Epithelial cell of umbilical artery (primary cell): Measurements from ENCODE around the gene SLC27A5. TPM values are rescaled to one million over a fixed set of nuclear protein-coding genes. Genes with fewer than 3 reads are reported as not detected.

Source experiments
- total RNA-seq: library from RNA; depleted of rRNA; stranded (reverse); fragments of >200 nt; gene quantifications from 2 replicates; pipeline ENCODE4 v1.2.3, GENCODE V29; 2014

Gene SLC27A5, protein sequence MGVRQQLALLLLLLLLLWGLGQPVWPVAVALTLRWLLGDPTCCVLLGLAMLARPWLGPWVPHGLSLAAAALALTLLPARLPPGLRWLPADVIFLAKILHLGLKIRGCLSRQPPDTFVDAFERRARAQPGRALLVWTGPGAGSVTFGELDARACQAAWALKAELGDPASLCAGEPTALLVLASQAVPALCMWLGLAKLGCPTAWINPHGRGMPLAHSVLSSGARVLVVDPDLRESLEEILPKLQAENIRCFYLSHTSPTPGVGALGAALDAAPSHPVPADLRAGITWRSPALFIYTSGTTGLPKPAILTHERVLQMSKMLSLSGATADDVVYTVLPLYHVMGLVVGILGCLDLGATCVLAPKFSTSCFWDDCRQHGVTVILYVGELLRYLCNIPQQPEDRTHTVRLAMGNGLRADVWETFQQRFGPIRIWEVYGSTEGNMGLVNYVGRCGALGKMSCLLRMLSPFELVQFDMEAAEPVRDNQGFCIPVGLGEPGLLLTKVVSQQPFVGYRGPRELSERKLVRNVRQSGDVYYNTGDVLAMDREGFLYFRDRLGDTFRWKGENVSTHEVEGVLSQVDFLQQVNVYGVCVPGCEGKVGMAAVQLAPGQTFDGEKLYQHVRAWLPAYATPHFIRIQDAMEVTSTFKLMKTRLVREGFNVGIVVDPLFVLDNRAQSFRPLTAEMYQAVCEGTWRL
- total RNA-seq = 5.3 and 5.5 TPM in 2 replicates

DNA sequence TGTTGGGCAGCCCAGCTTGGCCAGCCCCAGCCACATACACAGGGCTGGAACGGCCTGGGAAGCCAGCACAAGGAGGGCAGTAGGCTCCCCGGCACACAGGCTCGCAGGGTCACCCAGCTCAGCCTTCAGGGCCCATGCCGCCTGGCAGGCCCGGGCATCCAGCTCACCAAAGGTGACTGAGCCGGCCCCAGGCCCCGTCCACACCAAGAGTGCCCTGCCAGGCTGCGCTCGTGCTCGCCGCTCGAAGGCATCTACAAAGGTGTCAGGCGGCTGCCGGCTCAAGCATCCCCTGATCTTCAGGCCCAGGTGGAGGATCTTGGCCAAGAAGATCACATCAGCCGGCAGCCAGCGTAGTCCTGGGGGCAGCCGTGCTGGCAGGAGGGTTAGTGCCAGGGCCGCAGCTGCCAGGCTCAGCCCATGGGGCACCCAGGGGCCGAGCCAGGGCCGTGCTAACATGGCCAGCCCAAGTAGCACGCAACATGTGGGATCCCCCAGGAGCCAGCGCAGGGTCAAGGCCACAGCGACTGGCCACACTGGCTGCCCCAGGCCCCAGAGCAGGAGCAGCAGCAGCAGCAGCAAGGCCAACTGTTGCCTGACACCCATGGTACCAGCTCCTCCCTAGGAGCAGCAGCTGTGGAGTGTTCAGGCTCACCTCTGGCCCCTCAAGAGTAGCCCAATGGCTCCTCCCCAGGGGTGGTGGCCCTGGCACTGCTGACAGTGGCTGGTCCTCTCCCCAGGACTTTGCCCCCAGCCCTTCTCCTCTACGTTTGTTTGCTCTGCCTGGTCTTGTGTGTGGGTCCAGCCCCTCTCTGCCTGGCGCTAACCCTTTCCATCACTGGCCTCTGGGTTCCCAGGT is at the start of gene SLC27A5:
TSS of gene SLC27A5 (minus strand) at position 640 of the 856 bp plus-strand sequence. CDS start at position 603, 37 bp downstream.

DNA sequence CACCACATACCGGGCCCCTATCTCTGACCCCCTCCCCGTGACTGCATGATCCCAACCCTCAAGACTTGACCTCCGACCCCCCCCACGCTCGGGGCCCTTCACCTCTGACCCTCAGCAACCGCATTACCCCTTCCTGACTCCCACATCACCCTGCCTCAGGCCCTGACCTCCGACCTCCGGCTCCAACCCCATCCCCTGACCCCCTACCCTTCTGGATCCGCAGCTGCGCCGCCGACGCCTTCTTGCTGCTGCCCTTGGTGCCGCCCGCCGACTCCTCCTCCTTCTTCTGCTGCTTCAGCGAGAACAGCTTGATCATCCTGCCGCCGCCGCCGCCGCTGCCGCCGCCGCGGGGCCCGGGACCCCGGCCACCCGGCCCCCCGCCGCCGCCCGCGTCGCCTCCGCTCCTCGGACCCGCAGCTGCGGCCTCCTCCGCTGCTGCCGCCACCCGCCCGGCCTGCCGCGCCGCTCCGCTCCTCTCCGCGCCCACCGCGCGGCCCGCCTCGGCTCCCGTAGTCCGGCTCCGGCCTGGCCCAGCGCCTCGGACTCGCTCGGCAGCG is 46.4 kb upstream of the SLC27A5 start, which contains the start of gene UBE2M:
TSS of gene UBE2M (minus strand) at position 546 of the 557 bp plus-strand sequence. CDS start at position 316, 230 bp downstream.

DNA sequence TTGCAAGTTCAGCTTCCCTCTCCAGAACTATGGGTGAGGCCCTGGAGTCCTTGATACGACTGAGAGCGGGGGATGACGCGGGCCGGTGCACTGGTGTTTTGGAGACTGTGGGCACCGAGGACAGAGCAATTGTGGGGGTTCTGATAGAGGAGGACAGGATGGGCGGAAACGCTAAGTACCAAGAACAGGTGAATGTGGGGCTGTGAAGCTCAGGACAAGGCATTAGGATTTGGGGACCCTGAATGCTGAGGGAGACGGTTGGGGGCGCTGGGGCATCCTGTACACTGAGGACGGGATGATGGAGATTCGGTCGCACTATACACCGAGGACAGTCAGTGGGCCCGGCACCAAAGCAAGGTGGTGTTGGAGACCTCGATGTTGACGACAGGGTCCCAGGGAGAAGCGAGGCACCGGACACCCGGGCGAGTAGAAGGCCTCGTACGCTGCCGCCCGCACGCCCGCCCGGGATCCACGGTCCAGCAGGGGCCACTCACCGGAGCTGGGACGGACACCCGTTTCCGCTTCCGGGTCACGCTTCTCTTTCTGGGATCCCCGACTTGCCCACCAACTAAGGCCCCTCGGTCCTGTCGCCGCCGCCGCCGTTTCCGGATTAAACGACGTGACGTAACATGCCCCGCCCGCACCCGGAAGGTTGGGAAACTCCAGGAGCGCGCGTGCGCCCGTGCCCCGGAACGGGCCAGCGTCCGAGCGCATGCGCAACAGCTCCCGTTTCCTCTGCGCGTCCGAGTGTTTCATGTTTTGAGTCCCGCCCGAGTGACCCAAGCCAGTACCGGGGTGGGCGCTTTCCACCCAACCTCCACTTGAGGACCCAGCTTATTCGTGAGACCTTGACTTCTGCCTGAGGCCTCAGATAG is 42.9 kb upstream of the SLC27A5 start, which contains the start of gene CHMP2A:
TSS of gene CHMP2A (minus strand) at position 612 of the 875 bp plus-strand sequence. CDS start 893 bp downstream, outside the sequence.

DNA sequence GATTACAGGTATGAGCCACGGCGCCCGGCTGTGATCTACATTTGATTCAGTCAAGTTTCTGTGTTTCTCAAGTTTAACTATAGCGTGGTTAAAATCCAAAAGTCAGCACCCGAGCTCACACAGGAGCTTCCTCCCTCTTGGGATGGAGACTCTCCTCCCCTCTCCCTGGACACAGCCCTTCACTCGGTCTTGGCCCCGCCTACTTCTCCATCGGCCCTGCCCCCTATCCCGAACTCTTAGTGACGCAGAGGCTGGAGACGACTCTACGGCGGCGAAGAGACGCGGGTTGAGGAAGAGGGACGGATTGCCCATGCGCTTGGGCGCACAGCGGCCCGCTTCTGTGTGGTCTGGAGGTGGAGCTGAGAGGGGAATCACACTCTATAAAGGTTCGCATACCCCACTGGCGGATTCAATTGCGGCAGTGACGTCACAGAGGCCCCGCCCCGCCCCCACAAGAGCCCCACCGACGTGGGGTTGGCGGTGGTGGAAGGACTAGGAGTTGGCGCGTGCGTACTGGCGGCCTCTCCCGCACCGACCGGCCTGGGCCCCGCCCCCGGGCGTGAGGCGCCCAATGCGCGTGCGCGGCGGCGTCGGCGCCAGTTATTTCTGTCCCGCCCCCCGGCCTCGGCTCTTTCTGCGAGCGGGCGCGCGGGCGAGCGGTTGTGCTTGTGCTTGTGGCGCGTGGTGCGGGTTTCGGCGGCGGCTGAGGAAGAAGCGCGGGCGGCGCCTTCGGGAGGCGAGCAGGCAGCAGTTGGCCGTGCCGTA is 32.2 kb upstream of the SLC27A5 start, which contains the start of gene TRIM28:
TSS of gene TRIM28 (plus strand) at position 239 of the 765 bp plus-strand sequence. CDS start 694 bp downstream, outside the sequence.

GRCh38 chr19:58519355-58520256 is 7.8 kb upstream of the SLC27A5 start, which contains the start of gene ZBTB45:
ZBTB45 (minus strand) TSS chr19:58519810; CDS start chr19:58517673, 2,137 bp downstream.

DNA sequence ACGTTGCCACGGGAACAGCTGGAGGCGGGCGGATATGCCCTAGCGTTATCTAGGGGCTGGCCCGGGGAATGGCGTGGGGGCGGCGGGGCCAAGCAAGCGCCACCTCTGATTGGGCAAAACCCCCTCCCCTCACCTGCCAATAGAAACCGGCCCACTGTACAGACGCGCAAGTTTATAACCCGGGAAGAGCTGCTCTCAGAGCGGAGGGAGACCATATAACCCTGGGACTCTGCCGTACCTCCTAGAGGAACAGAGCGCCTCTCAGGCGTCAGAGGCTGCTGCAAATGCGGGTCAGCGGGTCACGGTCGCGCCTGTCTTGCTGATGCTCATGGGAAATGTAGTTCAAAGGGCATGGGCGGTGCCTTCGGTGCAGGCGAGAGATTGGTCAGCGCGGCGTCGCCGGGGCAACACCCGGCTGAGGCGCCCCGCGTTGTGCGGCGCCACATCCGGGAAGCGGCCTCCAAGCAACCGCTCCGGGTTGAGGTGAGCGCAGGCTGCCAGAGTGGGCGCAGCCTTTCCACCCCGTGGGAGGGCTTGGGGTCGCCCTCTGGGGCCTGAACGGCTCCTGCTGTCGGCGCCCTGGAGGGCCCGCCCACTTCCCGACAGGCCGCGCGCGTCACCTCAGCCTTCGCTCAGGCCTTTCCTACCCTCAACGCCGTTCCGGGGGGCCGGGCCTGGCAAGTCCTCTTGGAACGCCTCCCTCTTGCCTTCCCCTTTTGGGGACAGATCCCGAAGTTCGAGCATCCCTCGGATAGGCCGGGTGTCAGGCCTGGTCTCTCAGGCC is 35.9 kb downstream of the SLC27A5 start, which contains the start of gene ZNF446:
TSS of gene ZNF446 (plus strand) at position 639 of the 784 bp plus-strand sequence. CDS start 867 bp downstream, outside the sequence.

GRCh38 chr19:58466760-58467589 is 44.8 kb downstream of the SLC27A5 start, which contains the start of gene ZNF324:
ZNF324 (plus strand) TSS chr19:58467080; CDS start chr19:58469186, 2,106 bp downstream.

GRCh38 chr19:58451358-58452101 is 60.3 kb downstream of the SLC27A5 start, which contains the start of gene ZNF324B:
ZNF324B (plus strand) TSS chr19:58451622; CDS start chr19:58453702, 2,080 bp downstream.

Other genes starting within 250 kb of the SLC27A5 start
- 3.3 and 3.6 TPM in 2 replicates for gene ZNF8, start 233.0 kb downstream of the SLC27A5 start, total RNA-seq
- 21.4 and 31.2 TPM in 2 replicates for gene ERVK3-1, start 206.6 kb downstream of the SLC27A5 start, total RNA-seq
- 2.1 and 2.3 TPM in 2 replicates for gene ZSCAN22, start 185.0 kb downstream of the SLC27A5 start, total RNA-seq
- 3.6 and 6.2 TPM in 2 replicates for gene A1BG, start 158.5 kb downstream of the SLC27A5 start, total RNA-seq
- gene ZNF497, start 149.2 kb downstream of the SLC27A5 start, total RNA-seq = 0.65 and 1.4 TPM in 2 replicates
- 1.2 and 2.9 TPM in 2 replicates for gene ZNF837, start 131.0 kb downstream of the SLC27A5 start, total RNA-seq
- 1,884 and 2,690 TPM in 2 replicates for gene RPS5, start 124.7 kb downstream of the SLC27A5 start, total RNA-seq
- not detected in 2 replicates for gene RNF225, start 116.3 kb downstream of the SLC27A5 start, total RNA-seq
- gene ZNF584, start 103.3 kb downstream of the SLC27A5 start, total RNA-seq = 10.8 and 15.3 TPM in 2 replicates
- 5.5 and 7.8 TPM in 2 replicates for gene ZNF132, start 71.8 kb downstream of the SLC27A5 start, total RNA-seq
- gene ZNF324B, start 60.4 kb downstream of the SLC27A5 start, total RNA-seq = 6.8 and 9.4 TPM in 2 replicates
- 11.4 and 13.7 TPM in 2 replicates for gene ZNF324, start 44.9 kb downstream of the SLC27A5 start, total RNA-seq
- gene ZNF446, start 35.6 kb downstream of the SLC27A5 start, total RNA-seq = 4.3 and 4.9 TPM in 2 replicates
- gene ZBTB45, start 7.8 kb upstream of the SLC27A5 start, total RNA-seq = 5.2 and 5.9 TPM in 2 replicates
- gene TRIM28, start 32.1 kb upstream of the SLC27A5 start, total RNA-seq = 286 and 350 TPM in 2 replicates
- gene CHMP2A, start 43.1 kb upstream of the SLC27A5 start, total RNA-seq = 98.6 and 119 TPM in 2 replicates
- 95.1 and 95.5 TPM in 2 replicates for gene UBE2M, start 46.6 kb upstream of the SLC27A5 start, total RNA-seq
- 7.9 and 9.4 TPM in 2 replicates for gene MZF1, start 61.3 kb upstream of the SLC27A5 start, total RNA-seq